22Rv1 (cell line): Measurements from ENCODE around the gene KRTAP10-10.

Experiments
- CTCF ChIP-seq: fragments of 450-650 bp; IDR thresholded peaks from 2 replicates; pipeline ENCODE4 v1.5.1; 2017; ENCODE audit warnings: mild to moderate bottlenecking
- ZFX ChIP-seq: fragments of 450-650 bp; IDR thresholded peaks from 2 replicates; pipeline ENCODE4 v1.6.1; 2017; ENCODE audit warnings: antibody characterized with exemption, borderline replicate concordance

- TF ChIP-seq CTCF (no peak), ZFX (no peak)
Observed at GRCh38 chr21:44681861-44682579, 44.9 kb downstream of the KRTAP10-10 start, which contains the start of gene KRTAP12-1.
